CD4-positive, alpha-beta T cell (primary cell): ENCODE data around the gene AKNA. TPM values are rescaled to one million over a fixed set of nuclear protein-coding genes. Genes with fewer than 3 reads are reported as not detected.

Source experiments
- ATAC-seq: fragments of 200-7000 bp; cut with Tn5 transposase; one replicate; pipeline ENCODE4 v1.10.0; 2022; ENCODE audit warnings: mild to moderate bottlenecking; ENCODE audit not compliant: poor library complexity
- CTCF ChIA-PET: fragments of 350-600 bp; sonication (Branson Sonifier 250); formaldehyde crosslinking; loops from one replicate; lab custom pipeline; 2021; ENCODE audit warnings: antibody characterized with exemption, inconsistent platforms; lab: Charles Lee
- POLR2A ChIA-PET: fragments of 350-600 bp; sonication (Branson Sonifier 250); formaldehyde crosslinking; loops from one replicate; lab custom pipeline; 2021; ENCODE audit warnings: antibody characterized with exemption, inconsistent platforms; lab: Charles Lee
- DNase-seq, 14 experiments: peaks; one replicate each; pipeline ENCODE4 v3.0.0-alpha.2; 2013 to 2020; ENCODE audit warnings: mixed read lengths in 2 of 14
- H3K27ac ChIP-seq, 2 donors: one replicate each; pipeline versions ENCODE4 v1.5.1 to v1.7.0; 2013; ENCODE audit warnings: low read length in 2 of 2, low read depth in 1 of 2, mild to moderate bottlenecking in 1 of 2
- H3K27me3 ChIP-seq, 2 experiments: 1 replicate in 1 of 2; 2 replicates in 1 of 2; pipeline versions ENCODE4 v1.6.1 to v1.7.0; 2013; ENCODE audit warnings: low read length in 2 of 2, control low read depth in 1 of 2, mild to moderate bottlenecking in 1 of 2, moderate library complexity in 1 of 2; ENCODE audit not compliant: insufficient read depth in 2 of 2, control insufficient read depth in 1 of 2
- H3K36me3 ChIP-seq: one replicate; pipeline ENCODE4 v1.6.1; 2013; ENCODE audit warnings: low read length, control low read depth; ENCODE audit not compliant: insufficient read depth
- H3K4me1 ChIP-seq: one replicate; pipeline ENCODE4 v1.6.1; 2013; ENCODE audit warnings: low read length, control low read depth; ENCODE audit not compliant: insufficient read depth
- H3K4me3 ChIP-seq: one replicate; pipeline ENCODE4 v1.5.1; 2013; ENCODE audit warnings: mild to moderate bottlenecking, low read length, moderate library complexity
- H3K9me3 ChIP-seq, 2 experiments: 1 replicate in 1 of 2; 2 replicates in 1 of 2; pipeline versions ENCODE4 v1.6.1 to v1.7.0; 2013; ENCODE audit warnings: low read length in 2 of 2, mild to moderate bottlenecking in 2 of 2, control low read depth in 1 of 2, moderate library complexity in 1 of 2; ENCODE audit not compliant: control insufficient read depth in 1 of 2, insufficient read depth in 1 of 2
- H3K27ac Mint-ChIP-seq: one replicate; pipeline ENCODE4 v1.8.0; 2020; ENCODE audit warnings: mixed read lengths
- H3K27me3 Mint-ChIP-seq: one replicate; pipeline ENCODE4 v1.8.0; 2021; ENCODE audit warnings: mixed read lengths
- H3K36me3 Mint-ChIP-seq: one replicate; pipeline ENCODE4 v1.8.0; 2021; ENCODE audit warnings: low read depth, mixed read lengths
- H3K4me1 Mint-ChIP-seq: one replicate; pipeline ENCODE4 v1.8.0; 2021; ENCODE audit warnings: low read depth, mixed read lengths
- H3K4me3 Mint-ChIP-seq: one replicate; pipeline ENCODE4 v1.8.0; 2020; ENCODE audit warnings: mild to moderate bottlenecking, mixed read lengths
- H3K9me3 Mint-ChIP-seq: one replicate; pipeline ENCODE4 v1.8.0; 2020; ENCODE audit warnings: mixed read lengths
- CTCF ChIP-seq: fragments of 200-600 bp; IDR thresholded peaks from one replicate; pipeline ENCODE4 v1.8.0; 2022; ENCODE audit warnings: antibody characterized with exemption, mild to moderate bottlenecking
- intact Hi-C, 2 experiments: fragments of 100-400 bp; cut with DNase I in 1 of 2; cut with micrococcal nuclease in 1 of 2; formaldehyde crosslinking; loops; one replicate each; pipeline versions ENCODE4 v1.15.1 to v1.9.0; 2023 to 2025; cut with DNase I, micrococcal nuclease
- total RNA-seq, 174 experiments: library from RNA in 2 of 174; stranded (reverse) in 2 of 174; gene quantifications; one replicate each; pipeline ENCODE4 v1.2.3 and lab custom pipeline; 2021 to 2026

AKNA gene
- total RNA-seq, 2 experiments from 2014 or later, result 247 to 258 TPM

DNA sequence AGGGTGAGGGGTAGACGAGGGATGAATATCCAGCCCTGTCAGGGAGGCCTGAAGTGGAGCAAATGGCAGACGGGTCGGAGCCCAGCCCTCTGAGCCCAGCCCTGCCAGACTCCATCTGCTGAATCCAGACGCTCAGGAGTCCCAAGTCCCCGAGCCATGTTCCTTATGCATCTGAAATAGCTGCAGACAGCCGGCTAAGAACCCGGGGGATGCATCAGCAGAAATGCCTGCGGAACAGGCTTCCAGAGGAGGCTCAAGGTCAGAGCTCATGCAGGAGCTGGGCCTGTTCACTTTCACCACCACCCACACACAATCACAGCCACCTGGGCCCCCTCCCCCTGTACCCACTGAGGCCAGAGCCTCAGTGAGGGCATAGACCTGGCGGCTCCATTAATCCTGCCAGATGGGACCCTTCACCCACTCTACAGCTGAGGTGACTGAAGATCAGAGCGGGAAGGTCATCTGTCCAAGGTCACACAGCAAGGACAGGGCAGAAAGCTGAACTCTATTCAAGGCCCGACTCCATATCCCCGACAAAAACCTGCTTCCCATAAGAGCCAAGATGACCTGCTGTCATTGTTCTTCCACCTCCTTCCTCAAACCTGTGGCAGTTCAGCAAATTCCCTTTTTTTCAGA lies 24.4 kb upstream of the AKNA start:
- CTCF ChIA-PET, result no interaction called here

GRCh38 chr9:114411452-114411851 lies 23.7 kb upstream of the AKNA start:
- H3K9me3 Mint-ChIP-seq, result no peaks in the 10 kb centered on the region
- ATAC-seq (no peak), DNase-seq (no peak)
- intact Hi-C loops, result no loop called here
- no peaks in the 10 kb centered on the region for H3K36me3 ChIP-seq
- no peaks in the 10 kb centered on the region for H3K4me1 ChIP-seq
- CTCF ChIA-PET, result no interaction called here
- H3K4me3 Mint-ChIP-seq, result no peak overlapping the region
- no peak overlapping the region for H3K4me3 ChIP-seq
- no peak for TF ChIP-seq CTCF
- no peaks in the 10 kb centered on the region for H3K9me3 ChIP-seq
- no peak overlapping the region for H3K27ac Mint-ChIP-seq
- H3K27ac ChIP-seq, result no peak overlapping the region
- H3K36me3 Mint-ChIP-seq, result no peaks in the 10 kb centered on the region
- no peaks in the 10 kb centered on the region for H3K27me3 ChIP-seq
- H3K27me3 Mint-ChIP-seq, result no peaks in the 10 kb centered on the region
- no peaks in the 10 kb centered on the region for H3K4me1 Mint-ChIP-seq
- POLR2A ChIA-PET, result no interaction called here

More for the DNA sequence above, 24.4 kb upstream of the AKNA start:
- Mint-ChIP-seq H3K4me3 (no peak overlapping the region), H3K4me1 (peaks cover under 1% of the 10 kb centered on the region), H3K9me3 (no peaks in the 10 kb centered on the region), H3K27me3 (no peaks in the 10 kb centered on the region), H3K36me3 (no peaks in the 10 kb centered on the region), H3K27ac (no peak overlapping the region)
- DNase-seq (no peak), ATAC-seq (no peak)
- Histone ChIP-seq H3K27ac (no peak overlapping the region), H3K4me3 (no peak overlapping the region), H3K36me3 (no peaks in the 10 kb centered on the region), H3K27me3 (no peaks in the 10 kb centered on the region), H3K4me1 (no peaks in the 10 kb centered on the region), H3K9me3 (no peaks in the 10 kb centered on the region)
- POLR2A ChIA-PET, result no interaction called here
- intact Hi-C loops, result no loop called here
- no peak for TF ChIP-seq CTCF

GRCh38 chr9:114410910-114411309 lies 23.1 kb upstream of the AKNA start:
- H3K27ac Mint-ChIP-seq, result no peak overlapping the region
- ChIA-PET CTCF (no interaction called here), POLR2A (no interaction called here)
- Histone ChIP-seq H3K36me3 (no peaks in the 10 kb centered on the region), H3K4me3 (no peak overlapping the region), H3K9me3 (no peaks in the 10 kb centered on the region), H3K4me1 (peaks cover 2% of the 10 kb centered on the region), H3K27me3 (no peaks in the 10 kb centered on the region), H3K27ac (no peak overlapping the region)
- no peak overlapping the region for H3K4me3 Mint-ChIP-seq
- no peaks in the 10 kb centered on the region for H3K27me3 Mint-ChIP-seq
- DNase-seq, result no peak
- H3K9me3 Mint-ChIP-seq, result no peaks in the 10 kb centered on the region
- intact Hi-C loops, result no loop called here
- no peak for TF ChIP-seq CTCF
- H3K36me3 Mint-ChIP-seq, result no peaks in the 10 kb centered on the region
- no peak for ATAC-seq
- no peaks in the 10 kb centered on the region for H3K4me1 Mint-ChIP-seq
